GM23338 (cell line): ENCODE data around the gene IFITM10. TPM values are rescaled to one million over a fixed set of nuclear protein-coding genes. Genes with fewer than 3 reads are reported as not detected.

Experiments
- ATAC-seq: fragments of 200-7000 bp; cut with Tn5 transposase; 3 replicates; pipeline ENCODE4 v1.9.1; 2020
- DNase-seq: peaks from one replicate; pipeline ENCODE4 v3.0.0-alpha.2; 2015; ENCODE audit warnings: low spot score
- H2AFZ ChIP-seq: fragments of 200-600 bp; sonication (generic); 2 replicates; pipeline ENCODE4 v1.8.0; 2016; ENCODE audit warnings: antibody characterized with exemption, mild to moderate bottlenecking, moderate library complexity
- H3F3A ChIP-seq: fragments of 200-600 bp; sonication (generic); replicated peaks from 2 replicates; pipeline ENCODE4 v1.8.0; 2017; ENCODE audit warnings: antibody characterized with exemption, mixed run types, low read depth
- H3K27ac ChIP-seq: fragments of 200-600 bp; sonication (generic); 2 replicates; pipeline ENCODE4 v1.6.1; 2016; ENCODE audit warnings: low read depth
- H3K27me3 ChIP-seq: fragments of 200-600 bp; sonication (generic); 2 replicates; pipeline ENCODE4 v1.8.0; 2016; ENCODE audit warnings: mild to moderate bottlenecking, mixed run types, moderate library complexity; ENCODE audit not compliant: insufficient read depth
- H3K36me3 ChIP-seq: fragments of 200-600 bp; sonication (generic); 2 replicates; pipeline ENCODE4 v1.8.0; 2016; ENCODE audit warnings: mild to moderate bottlenecking; ENCODE audit not compliant: insufficient read depth
- H3K4me1 ChIP-seq: fragments of 200-600 bp; sonication (generic); 2 replicates; pipeline ENCODE4 v1.8.0; 2016; ENCODE audit warnings: mild to moderate bottlenecking, moderate library complexity; ENCODE audit not compliant: insufficient read depth
- H3K4me2 ChIP-seq: fragments of 200-600 bp; sonication (generic); 2 replicates; pipeline ENCODE4 v1.7.1; 2017; ENCODE audit warnings: mixed run types
- H3K4me3 ChIP-seq: fragments of 200-600 bp; sonication (generic); 2 replicates; pipeline ENCODE4 v1.6.1; 2016; ENCODE audit warnings: mixed run types
- H3K79me2 ChIP-seq: fragments of 200-600 bp; sonication (generic); replicated peaks from 2 replicates; pipeline ENCODE4 v1.8.0; 2017; ENCODE audit warnings: mild to moderate bottlenecking; ENCODE audit not compliant: insufficient read depth
- H3K9me2 ChIP-seq: fragments of 200-600 bp; sonication (generic); 2 replicates; pipeline ENCODE4 v1.8.0; 2017; ENCODE audit not compliant: insufficient read depth
- H4K20me1 ChIP-seq: fragments of 200-600 bp; sonication (generic); replicated peaks from 2 replicates; pipeline ENCODE4 v1.8.0; 2017; ENCODE audit warnings: mild to moderate bottlenecking; ENCODE audit not compliant: insufficient read depth
- H3K27ac Mint-ChIP-seq: 2 replicates; pipeline ENCODE4 v1.8.0; 2020; ENCODE audit warnings: inconsistent platforms, mild to moderate bottlenecking, moderate library complexity, mixed read lengths
- H3K27me3 Mint-ChIP-seq: 3 replicates; pipeline ENCODE4 v1.8.0; 2022; ENCODE audit warnings: low read depth, mild to moderate bottlenecking, moderate library complexity, mixed read lengths, inconsistent platforms; ENCODE audit not compliant: insufficient read depth, poor library complexity
- H3K36me3 Mint-ChIP-seq: 3 replicates; pipeline ENCODE4 v1.8.0; 2021; ENCODE audit warnings: low read depth, mild to moderate bottlenecking, inconsistent platforms, moderate library complexity, mixed read lengths
- H3K4me1 Mint-ChIP-seq: 3 replicates; pipeline ENCODE4 v1.8.0; 2020; ENCODE audit warnings: mild to moderate bottlenecking, inconsistent platforms, mixed read lengths
- H3K4me3 Mint-ChIP-seq: 3 replicates; pipeline ENCODE4 v1.8.0; 2021; ENCODE audit warnings: moderate library complexity, mild to moderate bottlenecking, inconsistent platforms, mixed read lengths
- H3K9me3 Mint-ChIP-seq: 3 replicates; pipeline ENCODE4 v1.8.0; 2020; ENCODE audit warnings: moderate library complexity, mild to moderate bottlenecking, inconsistent platforms, mixed read lengths
- CTCF ChIP-seq, 2 experiments: fragments of 200-600 bp in 1 of 2; sonication (generic) in 1 of 2; conservative IDR thresholded peaks; 2 replicates each; pipeline versions ENCODE4 v1.5.1 to v1.6.1; 2016 to 2017; ENCODE audit warnings: antibody characterized with exemption in 2 of 2, low read depth in 2 of 2, mild to moderate bottlenecking in 2 of 2, moderate library complexity in 1 of 2
- EZH2 ChIP-seq: fragments of 200-600 bp; sonication (generic); IDR thresholded peaks from one replicate; pipeline ENCODE4 v1.8.0; 2017; ENCODE audit warnings: antibody characterized with exemption, mild to moderate bottlenecking, low read depth; ENCODE audit not compliant: unreplicated experiment
- EZH2phosphoT487 ChIP-seq: fragments of 200-600 bp; sonication (generic); IDR thresholded peaks from one replicate; pipeline ENCODE4 v1.8.1; 2018; ENCODE audit warnings: antibody characterized with exemption; ENCODE audit not compliant: unreplicated experiment
- JUNB ChIP-seq: IDR thresholded peaks from one replicate; pipeline ENCODE4 v1.6.1; 2016; ENCODE audit warnings: antibody characterized with exemption; ENCODE audit not compliant: unreplicated experiment
- NANOG ChIP-seq: IDR thresholded peaks from 2 replicates; pipeline ENCODE4 v1.6.1; 2016; ENCODE audit warnings: antibody characterized with exemption, borderline replicate concordance
- POLR2AphosphoS5 ChIP-seq: IDR thresholded peaks from 2 replicates; pipeline ENCODE4 v1.6.1; 2016; ENCODE audit warnings: antibody characterized with exemption, low read depth
- REST ChIP-seq: IDR thresholded peaks from one replicate; pipeline ENCODE4 v1.6.1; 2018; ENCODE audit warnings: antibody characterized with exemption; ENCODE audit not compliant: unreplicated experiment
- STAT1 ChIP-seq: IDR thresholded peaks from one replicate; pipeline ENCODE4 v1.6.1; 2016; ENCODE audit warnings: antibody characterized with exemption; ENCODE audit not compliant: unreplicated experiment
- ZNF114 ChIP-seq: fragments of 250-450 bp; sonication (Bioruptor Pico); IDR thresholded peaks from 2 replicates; pipeline ENCODE4 v1.5.0; 2020; ENCODE audit warnings: mild to moderate bottlenecking, moderate library complexity
- ZNF331 ChIP-seq: fragments of 250-450 bp; sonication (Bioruptor Pico); IDR thresholded peaks from 2 replicates; pipeline ENCODE4 v1.5.0; 2020; ENCODE audit warnings: low read depth, mild to moderate bottlenecking, moderate library complexity
- polyA plus RNA-seq: library from polyadenylated mRNA; unstranded; fragments of >200 nt; fragmentation: Nextera tagmentation; extraction: Ambion mirVana; gene quantifications from 2 replicates; pipeline ENCODE4 v1.2.1, GENCODE V29; 2016
- total RNA-seq: library from RNA; depleted of rRNA; stranded (reverse); fragments of >200 nt; shearing (Covaris generic); gene quantifications from 2 replicates; pipeline ENCODE4 v1.2.3, GENCODE V29; 2014

The IFITM10 gene
- total and polyA plus RNA-seq, 2 experiments from 2014 or later = 0.06 TPM; not detected in 1

- TF ChIP-seq STAT1 (no peak), NANOG (no peak), REST (no peak), CTCF (conservative IDR thresholded peaks at IDR 0.05; ENCODE audit: low read depth in 2 of 2) (no peak), ZNF114 (CRISPR knock-in tag) (no peak), ZNF331 (CRISPR knock-in tag) (no peak), POLR2AphosphoS5 (no peak), JUNB (no peak)
These were observed 7.4 kb downstream of the IFITM10 start (continued) for GRCh38 chr11:1742869-1743584.

DNA sequence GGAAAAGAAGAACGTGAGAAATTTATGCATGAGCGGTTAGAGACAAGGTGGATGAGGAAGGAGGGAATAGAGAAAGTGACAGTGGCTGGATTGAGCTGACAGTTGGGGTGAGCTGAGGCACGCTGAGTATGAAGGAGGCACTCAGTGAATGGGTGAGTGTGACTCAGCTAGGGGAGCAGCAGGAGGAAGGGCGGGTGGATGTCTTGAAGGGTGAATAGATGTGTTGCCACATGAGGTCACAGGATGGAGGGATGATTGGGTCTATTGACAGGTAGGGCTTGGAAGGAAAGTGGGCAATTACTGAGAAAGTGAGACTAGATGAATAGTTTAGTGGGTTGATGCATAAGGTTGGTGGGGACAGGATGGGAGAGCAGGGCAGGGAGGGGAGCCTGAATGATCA, 8.0 kb downstream of the IFITM10 start:
- Histone ChIP-seq H3K27me3 (peaks cover 4% of the 10 kb centered on the region; the same call in 1 of the 2 replicates), H3K79me2 (no peaks in the 10 kb centered on the region), H3F3A (peaks cover 9% of the 10 kb centered on the region; the same call in 1 of the 2 replicates), H3K4me3 (no peak overlapping the region), H3K36me3 (no peaks in the 10 kb centered on the region), H2AFZ (no peak overlapping the region), H3K27ac (no peak overlapping the region), H4K20me1 (no peaks in the 10 kb centered on the region), H3K4me1 (no peaks in the 10 kb centered on the region), H3K9me2 (0 out of 2 replicates have a peak, but pooled peaks cover 6% of the 10 kb centered on the region), H3K4me2 (no peak overlapping the region)
- Mint-ChIP-seq H3K36me3 (peaks cover 2% of the 10 kb centered on the region; the same call in 2 of the 3 replicates), H3K9me3 (peaks cover 9% of the 10 kb centered on the region), H3K27ac (no peak overlapping the region), H3K4me3 (no peak overlapping the region), H3K27me3 (peaks cover 23% of the 10 kb centered on the region), H3K4me1 (no peaks in the 10 kb centered on the region)
- DNase-seq = no peak
- no peak for ATAC-seq
- TF ChIP-seq EZH2phosphoT487 = no peak
- no peak for TF ChIP-seq POLR2AphosphoS5
- TF ChIP-seq ZNF331 (CRISPR knock-in tag) = no peak
- no peak for TF ChIP-seq EZH2
- TF ChIP-seq JUNB = no peak
- TF ChIP-seq REST = no peak
- no peak for TF ChIP-seq NANOG
